B cell (primary cell): ENCODE results near the gene LRIG1.

Experiments used
- CTCF ChIP-seq: fragments of 200-600 bp; IDR thresholded peaks from one replicate; pipeline ENCODE4 v1.8.0; 2022; ENCODE audit warnings: antibody characterized with exemption, mild to moderate bottlenecking
- EZH2 ChIP-seq: IDR thresholded peaks from 2 replicates; pipeline ENCODE4 v1.6.1; 2012; ENCODE audit warnings: borderline replicate concordance, low read depth, mild to moderate bottlenecking, moderate library complexity, low read length; ENCODE audit not compliant: insufficient read depth, poor library complexity, severe bottlenecking

GRCh38 chr3:66508461-66508860 is 7.6 kb upstream of the LRIG1 start:
- TF ChIP-seq CTCF (no peak), EZH2 (no peak)
